ENCODE results near the gene LEMD2. TPM values are rescaled to one million over a fixed set of nuclear protein-coding genes. Genes with fewer than 3 reads are reported as not detected.

Gene LEMD2
- total and polyA plus RNA-seq, 9 of the 15 experiments (the other 6 are each of a cell fraction or from before 2014, with no cell fraction given) = 0.32 to 46.3 (median 30.8) TPM

GRCh38 chr6:33768644-33769120, 20.2 kb downstream of the LEMD2 start (continued):
- TF ChIP-seq MLLT1 (IDR thresholded peaks at IDR 0.05) (no peak), ZNF347 (CRISPR knock-in tag; IDR thresholded peaks at IDR 0.05; ENCODE audit: low read depth) (no peak), NFATC3 (IDR thresholded peaks at IDR 0.05) (no peak), ZNF253 (CRISPR knock-in tag; conservative IDR thresholded peaks at IDR 0.05) (no peak), PYGO2 (tag; IDR thresholded peaks at IDR 0.05) (no peak), ZFP1 (CRISPR knock-in tag; IDR thresholded peaks at IDR 0.05) (no peak), PATZ1 (CRISPR knock-in tag; IDR thresholded peaks at IDR 0.05; ENCODE audit: borderline replicate concordance) (no peak), ZZZ3 (IDR thresholded peaks at IDR 0.05) (no peak), LCOR (CRISPR knock-in tag; IDR thresholded peaks at IDR 0.05) (no peak), HES1 (IDR thresholded peaks at IDR 0.05; ENCODE audit: low read depth) (no peak), TFAP4 (CRISPR knock-in tag; IDR thresholded peaks at IDR 0.05; ENCODE audit: borderline replicate concordance) (0 out of 2 replicates have a peak, but pooled peaks have one; percentile 22), PKNOX1 (IDR thresholded peaks at IDR 0.05) (peak; percentile 29; the same call in 1 of the 2 replicates), ZNF639 (CRISPR knock-in tag; conservative IDR thresholded peaks at IDR 0.05 in 1 of 2, IDR thresholded peaks at IDR 0.05 in 1 of 2) (no peak), AFF1 (IDR thresholded peaks at IDR 0.05; ENCODE audit: low read depth in 1 of 2, partially characterized antibody in 2 of 2) (no peak)
- TF ChIP-seq, protein P1, sequence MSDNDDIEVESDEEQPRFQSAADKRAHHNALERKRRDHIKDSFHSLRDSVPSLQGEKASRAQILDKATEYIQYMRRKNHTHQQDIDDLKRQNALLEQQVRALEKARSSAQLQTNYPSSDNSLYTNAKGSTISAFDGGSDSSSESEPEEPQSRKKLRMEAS (CRISPR knock-in tag; IDR thresholded peaks at IDR 0.05) = no peak

Measured in K562 (cell line).